RPMI7951 (cell line): Measurements from ENCODE around the gene RNASE8. TPM values are rescaled to one million over a fixed set of nuclear protein-coding genes. Genes with fewer than 3 reads are reported as not detected.
"Not testable (repeated sequence)": the region's sequence is repeated elsewhere in the genome, so short reads cannot be mapped to it uniquely, and the experiment has no call there.

ENCODE experiments used
- DNase-seq: peaks from one replicate; pipeline ENCODE4 v3.0.0-alpha.2; 2012; ENCODE audit warnings: low read depth
- total RNA-seq: library from RNA; depleted of rRNA; stranded (reverse); fragments of >200 nt; shearing (Covaris generic); gene quantifications from 2 replicates; pipeline ENCODE4 v1.2.3, GENCODE V29; 2014; rRNA removed

RNASE8 gene, protein sequence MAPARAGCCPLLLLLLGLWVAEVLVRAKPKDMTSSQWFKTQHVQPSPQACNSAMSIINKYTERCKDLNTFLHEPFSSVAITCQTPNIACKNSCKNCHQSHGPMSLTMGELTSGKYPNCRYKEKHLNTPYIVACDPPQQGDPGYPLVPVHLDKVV
- total RNA-seq: not detected in 2 replicates

GRCh38 chr14:21057803-21058675 is at the start of gene RNASE8:
Gene RNASE8 (plus strand): TSS chr14:21057822. CDS start chr14:21057893, 71 bp downstream.
- DNase-seq: no peak

GRCh38 chr14:21009721-21010120 is 47.9 kb upstream of the RNASE8 start:
- DNase-seq: not testable (repeated sequence)

- DNase-seq: no peak
Measured at GRCh38 chr14:21011136-21011535, 46.5 kb upstream of the RNASE8 start.

DNA sequence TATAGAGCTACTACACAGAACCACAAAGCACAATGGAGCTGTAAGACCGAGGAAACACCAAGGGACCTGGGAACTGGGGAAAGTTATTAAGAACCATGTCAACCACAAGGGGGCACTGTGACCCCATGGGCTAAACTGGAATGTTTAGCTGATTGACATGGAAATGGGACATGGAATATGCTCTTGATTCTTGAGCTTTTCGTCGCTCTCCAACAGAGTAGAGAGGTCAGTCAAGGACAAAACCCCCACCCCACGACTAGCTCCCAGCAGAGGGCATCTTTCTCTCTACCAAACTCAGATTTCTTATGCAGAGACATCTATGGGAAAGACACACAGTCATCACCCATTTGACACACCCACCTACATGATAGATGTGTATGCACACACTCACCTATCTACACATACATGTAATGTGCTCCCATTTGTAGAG is 42.8 kb upstream of the RNASE8 start:
- peak; percentile 74 for DNase-seq

DNA sequence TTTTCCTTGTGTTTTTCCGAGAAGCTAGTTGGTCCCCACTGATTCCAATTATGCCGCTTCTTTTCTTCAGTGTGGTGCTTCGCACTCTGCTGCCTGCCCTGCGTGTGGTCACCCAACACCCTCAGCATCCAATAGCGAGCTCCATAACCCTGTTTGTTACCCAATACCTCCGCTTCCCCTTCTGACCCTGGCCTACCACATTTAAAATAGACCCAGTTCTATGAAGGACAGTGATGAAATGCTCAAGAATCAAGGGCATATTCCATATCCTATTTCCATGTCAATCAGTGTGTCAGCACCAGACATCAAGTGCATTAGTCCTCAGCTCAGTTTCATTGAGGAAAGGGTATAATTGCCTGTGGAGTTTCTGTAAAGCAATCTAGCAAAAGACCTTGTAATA is 42.3 kb upstream of the RNASE8 start:
- no peak for DNase-seq

DNA sequence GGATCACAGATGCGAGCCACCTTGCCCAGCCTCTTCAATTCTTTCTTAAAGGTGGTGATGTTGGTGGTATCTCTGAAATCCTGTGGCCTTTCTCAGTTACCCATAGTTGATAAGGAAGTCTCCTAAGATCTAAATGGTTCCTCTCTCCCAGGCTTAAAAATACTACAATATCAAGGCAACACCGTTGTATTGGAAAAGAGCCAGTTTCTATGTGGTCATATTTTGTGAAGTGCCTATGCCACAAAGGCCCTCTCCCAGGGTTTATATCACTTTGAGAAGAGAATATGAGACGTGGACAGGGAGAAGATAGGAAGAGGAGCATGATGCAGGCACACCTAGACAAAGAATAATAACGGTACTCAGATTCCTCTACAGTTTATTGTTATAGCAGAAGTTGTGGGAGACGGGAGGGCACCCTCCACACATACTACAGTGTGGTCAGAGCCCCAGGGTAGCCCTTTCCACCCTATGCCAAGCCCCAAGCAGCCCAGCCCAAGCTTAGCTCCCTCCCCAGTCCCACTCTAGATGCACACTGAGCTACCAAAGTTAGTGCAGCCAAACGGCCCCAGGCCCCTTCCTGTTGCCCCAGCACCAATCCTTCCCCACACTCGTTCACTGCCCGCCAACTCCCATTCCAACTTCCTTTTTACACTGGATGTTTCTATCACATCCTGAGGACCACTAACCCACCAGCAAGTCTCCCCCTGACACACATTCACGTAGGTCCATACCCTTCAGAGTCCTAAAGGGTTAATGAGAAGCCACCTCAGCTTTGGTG is 41.0 kb upstream of the RNASE8 start:
- DNase-seq: no peak

- DNase-seq: no peak
Measured at GRCh38 chr14:21017528-21018245, 39.9 kb upstream of the RNASE8 start.

- DNase-seq: no peak
Measured at GRCh38 chr14:21018286-21018685, 39.3 kb upstream of the RNASE8 start.

DNA sequence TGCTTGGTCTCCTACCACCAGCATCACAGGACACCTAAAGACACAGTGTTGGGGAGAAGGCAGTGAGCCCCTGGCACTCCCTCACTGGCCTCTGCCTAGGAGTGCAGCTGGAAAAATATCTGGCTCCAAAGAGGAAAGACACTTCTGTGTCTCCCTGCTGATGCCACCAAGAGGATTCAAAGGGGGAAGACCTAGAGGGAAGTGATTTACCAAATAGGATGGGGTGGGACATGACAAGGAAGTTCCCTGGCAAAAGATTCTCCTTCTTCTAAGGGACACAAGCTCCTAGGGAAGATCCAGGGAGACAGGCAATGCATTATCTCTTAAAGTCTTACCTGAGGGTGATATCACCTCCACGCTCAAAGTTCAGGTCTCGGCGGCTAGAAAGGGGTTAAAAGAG is 38.8 kb upstream of the RNASE8 start:
- no peak for DNase-seq

- DNase-seq: no peak
Measured at GRCh38 chr14:21019366-21019765, 38.3 kb upstream of the RNASE8 start.

- DNase-seq: no peak
Measured at GRCh38 chr14:21020977-21021545, 36.6 kb upstream of the RNASE8 start.

DNA sequence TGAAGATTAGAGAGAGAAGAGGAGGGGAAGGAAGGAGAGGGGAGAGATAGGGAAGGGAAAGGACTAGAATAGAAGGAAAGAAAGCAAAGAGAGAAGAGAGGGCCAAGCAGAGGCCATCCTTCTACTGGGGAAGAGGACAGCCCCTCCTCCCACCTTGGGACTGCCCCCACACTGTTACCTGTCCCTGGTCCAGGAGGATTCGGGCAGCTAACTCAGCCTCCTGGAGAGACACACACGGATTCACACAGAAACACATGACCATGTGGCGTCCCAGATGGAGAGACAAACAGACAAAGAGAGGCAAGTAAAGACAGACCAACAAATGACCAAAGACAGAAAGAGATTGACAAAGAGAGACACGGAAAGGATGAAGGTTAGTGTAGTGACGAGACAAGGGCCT is 34.9 kb upstream of the RNASE8 start:
- DNase-seq: no peak

DNA sequence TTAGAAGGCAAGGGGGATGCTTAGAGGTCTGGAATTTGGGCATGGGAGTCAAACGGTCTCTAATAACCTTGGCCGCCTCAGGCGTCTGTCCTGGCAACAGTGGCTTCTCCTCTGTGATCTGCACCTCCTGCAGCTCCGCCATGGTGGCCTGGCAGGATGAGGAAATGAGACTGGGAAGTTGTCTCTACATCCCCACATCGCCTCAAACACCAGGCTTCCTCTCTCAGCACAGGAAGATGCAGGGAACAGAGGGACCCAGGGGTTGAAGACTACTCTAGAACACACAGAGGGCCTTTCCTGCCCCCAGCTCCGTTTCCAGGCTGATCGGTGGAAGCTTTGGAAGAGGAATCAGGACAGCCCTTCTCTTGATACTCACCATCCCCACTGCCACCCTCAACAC is 34.4 kb upstream of the RNASE8 start:
- no peak for DNase-seq

- DNase-seq: no peak
Measured at GRCh38 chr14:21023817-21024584, 33.6 kb upstream of the RNASE8 start.

- DNase-seq: peak; percentile 26
Measured at GRCh38 chr14:21024585-21025370, 32.8 kb upstream of the RNASE8 start, which contains the start of gene NDRG2. Gene NDRG2 (minus strand): TSS chr14:21025061. CDS start chr14:21023315, 1,746 bp downstream.

DNA sequence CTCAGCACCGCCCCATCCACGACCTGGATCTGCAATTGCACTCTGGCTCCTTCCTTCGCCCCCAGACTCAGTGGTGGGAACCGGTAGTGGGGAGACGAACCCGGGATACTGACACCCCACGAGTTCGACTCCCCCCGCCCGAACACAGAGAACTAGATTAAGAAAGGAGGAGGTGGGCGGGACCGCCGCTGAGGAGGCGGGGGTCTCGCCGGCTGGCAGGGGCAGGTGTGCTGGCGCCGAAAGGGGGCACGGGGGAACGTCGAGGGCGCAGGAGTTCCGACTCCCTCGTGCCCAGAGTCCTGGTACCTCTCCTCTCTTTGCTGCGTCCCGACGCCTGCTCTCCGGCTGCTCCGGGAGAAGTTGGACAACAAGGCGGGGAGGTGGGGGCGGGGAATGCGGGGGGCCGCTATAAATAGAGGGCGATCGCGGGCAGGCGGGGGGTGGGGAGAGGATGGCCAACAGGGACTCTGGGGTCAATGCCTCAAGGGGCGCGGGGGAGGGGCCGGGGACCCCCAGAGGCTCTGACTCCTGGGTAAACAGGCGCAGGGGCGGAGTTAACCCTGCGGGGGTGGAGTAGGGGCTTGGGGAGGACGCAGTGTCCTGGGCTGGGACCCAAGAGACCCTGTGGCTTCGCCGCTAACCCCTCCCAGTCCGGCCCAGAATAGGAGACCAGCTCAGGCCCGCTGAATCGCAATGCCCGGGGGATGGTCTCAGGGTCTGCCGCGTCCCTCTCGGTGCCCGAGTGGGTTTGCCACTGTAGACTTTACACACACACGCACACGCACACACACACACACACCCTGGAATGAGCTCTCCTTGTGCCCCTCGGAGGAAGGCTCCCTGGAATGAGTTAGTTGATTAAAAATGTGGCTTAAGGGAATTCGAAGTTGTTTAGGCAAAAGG is 32.0 kb upstream of the RNASE8 start:
- DNase-seq: no peak

- DNase-seq: no peak
Measured at GRCh38 chr14:21026274-21026987, 31.2 kb upstream of the RNASE8 start.

- DNase-seq: no peak
Measured at GRCh38 chr14:21026988-21027315, 30.7 kb upstream of the RNASE8 start.
